Colonic mucosa (tissue), 4 donors: ENCODE results near the gene SPN. TPM values are rescaled to one million over a fixed set of nuclear protein-coding genes. Genes with fewer than 3 reads are reported as not detected.
A peak's percentile ranks its signal among the peaks of the same experiment; 100 is the strongest.

Experiments
- DNase-seq: peaks from one replicate; pipeline ENCODE4 v3.0.0-alpha.2; 2020
- H3K27ac ChIP-seq: fragments of 200-600 bp; one replicate; pipeline ENCODE4 v1.8.0; 2021
- H3K27me3 ChIP-seq: fragments of 200-600 bp; one replicate; pipeline ENCODE4 v1.8.0; 2021
- H3K36me3 ChIP-seq: fragments of 200-600 bp; one replicate; pipeline ENCODE4 v1.8.0; 2021
- H3K4me1 ChIP-seq: fragments of 200-600 bp; one replicate; pipeline ENCODE4 v1.8.0; 2021; ENCODE audit warnings: mild to moderate bottlenecking
- H3K4me3 ChIP-seq: fragments of 200-600 bp; one replicate; pipeline ENCODE4 v1.8.0; 2021
- H3K9ac ChIP-seq, 2 donors: one replicate each; pipeline ENCODE4 v1.7.0; 2013; ENCODE audit warnings: control low read depth in 2 of 2, low read depth in 2 of 2, low read length in 2 of 2
- H3K9me3 ChIP-seq: fragments of 200-600 bp; one replicate; pipeline ENCODE4 v1.8.0; 2021
- intact Hi-C: fragments of 100-400 bp; cut with DNase I; formaldehyde crosslinking; loops from one replicate; pipeline ENCODE4 v1.14.1; 2022
- total RNA-seq, 2 donors: library from RNA; stranded (reverse); fragmentation: NEBNext Ultra II Directional in 1 of 2; extraction: Animal tissue kit (Norgen Biotek cat#: 25700) in 1 of 2; gene quantifications; one replicate each; pipeline ENCODE4 v1.2.1, GENCODE V29; 2021
- TF ChIP-seq, protein P1 (sequence below): fragments of 200-600 bp; IDR thresholded peaks from one replicate; pipeline ENCODE4 v1.8.0; 2022; ENCODE audit warnings: antibody characterized with exemption, mild to moderate bottlenecking
- donor health status: healthy.
- donor health status: DM: no; HTN: no; CAD: no.
- donor health status: DM: no; HTN: no; CAD: no.

The SPN gene
- total RNA-seq, 2 donors from 2014 or later = 2.3 to 3.7 TPM

DNA sequence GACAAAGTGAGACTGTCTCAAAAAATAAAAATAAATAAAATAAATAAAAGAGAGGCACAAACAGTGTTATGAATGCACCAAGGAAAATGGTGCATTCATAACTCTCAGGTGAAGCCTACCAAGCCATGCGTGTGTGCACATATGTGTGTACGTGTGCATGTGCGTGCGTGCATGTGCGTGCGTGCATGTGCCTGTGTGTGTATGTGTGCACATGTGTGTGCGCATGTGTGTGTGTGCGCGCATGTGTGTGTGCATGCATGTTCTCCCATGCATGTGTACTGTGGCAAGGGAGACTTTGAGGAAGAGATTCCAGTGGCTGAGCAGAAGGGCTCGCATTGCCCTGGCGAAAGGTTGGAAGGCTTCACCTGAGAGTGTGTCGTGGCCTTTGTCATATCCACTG lies 4.7 kb downstream of the SPN start:
- Histone ChIP-seq H3K27ac (no peak overlapping the region), H3K4me3 (no peak overlapping the region), H3K27me3 (no peaks in the 10 kb centered on the region), H3K9ac (no peak overlapping the region), H3K4me1 (no peaks in the 10 kb centered on the region), H3K9me3 (no peaks in the 10 kb centered on the region), H3K36me3 (no peaks in the 10 kb centered on the region)
- no peak for DNase-seq
- intact Hi-C loops = no loop called here
- TF ChIP-seq, protein P1, sequence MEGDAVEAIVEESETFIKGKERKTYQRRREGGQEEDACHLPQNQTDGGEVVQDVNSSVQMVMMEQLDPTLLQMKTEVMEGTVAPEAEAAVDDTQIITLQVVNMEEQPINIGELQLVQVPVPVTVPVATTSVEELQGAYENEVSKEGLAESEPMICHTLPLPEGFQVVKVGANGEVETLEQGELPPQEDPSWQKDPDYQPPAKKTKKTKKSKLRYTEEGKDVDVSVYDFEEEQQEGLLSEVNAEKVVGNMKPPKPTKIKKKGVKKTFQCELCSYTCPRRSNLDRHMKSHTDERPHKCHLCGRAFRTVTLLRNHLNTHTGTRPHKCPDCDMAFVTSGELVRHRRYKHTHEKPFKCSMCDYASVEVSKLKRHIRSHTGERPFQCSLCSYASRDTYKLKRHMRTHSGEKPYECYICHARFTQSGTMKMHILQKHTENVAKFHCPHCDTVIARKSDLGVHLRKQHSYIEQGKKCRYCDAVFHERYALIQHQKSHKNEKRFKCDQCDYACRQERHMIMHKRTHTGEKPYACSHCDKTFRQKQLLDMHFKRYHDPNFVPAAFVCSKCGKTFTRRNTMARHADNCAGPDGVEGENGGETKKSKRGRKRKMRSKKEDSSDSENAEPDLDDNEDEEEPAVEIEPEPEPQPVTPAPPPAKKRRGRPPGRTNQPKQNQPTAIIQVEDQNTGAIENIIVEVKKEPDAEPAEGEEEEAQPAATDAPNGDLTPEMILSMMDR = no peak

- no peak overlapping the region for H3K27ac ChIP-seq
- H3K4me1 ChIP-seq = no peaks in the 10 kb centered on the region
- DNase-seq = no peak
- H3K9me3 ChIP-seq = no peaks in the 10 kb centered on the region
- TF ChIP-seq, protein P1 = no peak
- no peak overlapping the region for H3K4me3 ChIP-seq
- H3K27me3 ChIP-seq = no peaks in the 10 kb centered on the region
- no peak overlapping the region for H3K9ac ChIP-seq
- H3K36me3 ChIP-seq = no peaks in the 10 kb centered on the region
- intact Hi-C loops = no loop called here
Observed at GRCh38 chr16:29668267-29668666, 5.2 kb downstream of the SPN start.

- DNase-seq = no peak
- Histone ChIP-seq H3K27ac (no peak overlapping the region), H3K4me1 (no peaks in the 10 kb centered on the region), H3K27me3 (no peaks in the 10 kb centered on the region), H3K36me3 (no peaks in the 10 kb centered on the region), H3K9ac (no peak overlapping the region), H3K4me3 (no peak overlapping the region), H3K9me3 (no peaks in the 10 kb centered on the region)
- intact Hi-C loops = no loop called here
- TF ChIP-seq, protein P1 = no peak
Observed at GRCh38 chr16:29673501-29673900, 10.5 kb downstream of the SPN start.

DNA sequence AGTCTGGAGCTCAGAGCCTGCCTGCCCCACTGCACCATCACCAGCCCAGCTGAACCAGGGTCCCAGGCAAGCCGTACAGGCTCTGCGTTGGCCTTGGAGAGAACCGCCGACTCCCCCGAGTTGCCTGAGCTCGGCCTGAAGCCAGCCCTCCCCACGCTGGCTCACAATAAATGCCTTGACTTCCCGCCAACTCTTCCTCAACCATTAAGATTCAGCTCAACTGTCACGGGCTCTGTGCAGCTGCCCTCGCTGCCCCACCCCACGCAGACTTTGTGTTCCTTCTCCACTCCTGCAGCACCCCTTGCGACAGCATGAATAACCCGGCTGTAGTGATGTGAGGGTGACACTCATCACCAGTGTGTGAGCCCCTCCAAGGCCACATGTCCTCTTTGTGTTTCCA lies 11.1 kb downstream of the SPN start:
- TF ChIP-seq, protein P1 = no peak
- peak; percentile 81 for DNase-seq
- Histone ChIP-seq H3K36me3 (no peaks in the 10 kb centered on the region), H3K9ac (peak overlapping the region in 1 of 2 donors; percentile 47), H3K4me1 (no peaks in the 10 kb centered on the region), H3K27me3 (no peaks in the 10 kb centered on the region), H3K9me3 (no peaks in the 10 kb centered on the region), H3K27ac (no peak overlapping the region), H3K4me3 (no peak overlapping the region)
- intact Hi-C loops = no loop called here

- H3K27me3 ChIP-seq = no peaks in the 10 kb centered on the region
- no peaks in the 10 kb centered on the region for H3K4me1 ChIP-seq
- H3K36me3 ChIP-seq = no peaks in the 10 kb centered on the region
- intact Hi-C loops = no loop called here
- TF ChIP-seq, protein P1 = no peak
- DNase-seq = no peak
- no peak overlapping the region for H3K9ac ChIP-seq
- H3K4me3 ChIP-seq = no peak overlapping the region
- H3K27ac ChIP-seq = no peak overlapping the region
- no peaks in the 10 kb centered on the region for H3K9me3 ChIP-seq
Observed at GRCh38 chr16:29675811-29676643, 13.0 kb downstream of the SPN start.
